ENCODE measurements around the gene ITGA2B. TPM values are rescaled to one million over a fixed set of nuclear protein-coding genes. Genes with fewer than 3 reads are reported as not detected.

Gene ITGA2B
- total RNA-seq, 1 donor from 2014 or later, result 0.86 TPM

GRCh38 chr17:44353672-44354331 is 35.6 kb downstream of the ITGA2B start:
- no peak for TF ChIP-seq CTCF (IDR thresholded peaks at IDR 0.05)
- no peak overlapping the region for H3K4me3 Mint-ChIP-seq (ENCODE audit: unreplicated experiment)
- H3K27me3 Mint-ChIP-seq (ENCODE audit: unreplicated experiment), result no peaks in the 10 kb centered on the region
- H3K27ac Mint-ChIP-seq (ENCODE audit: unreplicated experiment), result no peak overlapping the region
- DNase-seq (ENCODE audit: extremely low spot score, unreplicated experiment), result no peak
- H3K36me3 Mint-ChIP-seq (ENCODE audit: unreplicated experiment), result peaks cover 14% of the 10 kb centered on the region
- no peaks in the 10 kb centered on the region for H3K9me3 Mint-ChIP-seq (ENCODE audit: unreplicated experiment)
- no peaks in the 10 kb centered on the region for H3K4me1 Mint-ChIP-seq (ENCODE audit: unreplicated experiment)

GRCh38 chr17:44352828-44353671 is 36.4 kb downstream of the ITGA2B start:
- DNase-seq (ENCODE audit: extremely low spot score, unreplicated experiment), result no peak
- Mint-ChIP-seq H3K27ac (ENCODE audit: unreplicated experiment) (no peak overlapping the region), H3K27me3 (ENCODE audit: unreplicated experiment) (no peaks in the 10 kb centered on the region), H3K9me3 (ENCODE audit: unreplicated experiment) (no peaks in the 10 kb centered on the region), H3K4me1 (ENCODE audit: unreplicated experiment) (peaks cover 1% of the 10 kb centered on the region), H3K36me3 (ENCODE audit: unreplicated experiment) (peaks cover 14% of the 10 kb centered on the region), H3K4me3 (ENCODE audit: unreplicated experiment) (no peak overlapping the region)
- TF ChIP-seq CTCF (IDR thresholded peaks at IDR 0.05), result no peak

GRCh38 chr17:44351961-44352827 is 37.3 kb downstream of the ITGA2B start:
- Mint-ChIP-seq H3K27me3 (ENCODE audit: unreplicated experiment) (no peaks in the 10 kb centered on the region), H3K36me3 (ENCODE audit: unreplicated experiment) (peaks cover 14% of the 10 kb centered on the region), H3K4me1 (ENCODE audit: unreplicated experiment) (peaks cover 5% of the 10 kb centered on the region), H3K4me3 (ENCODE audit: unreplicated experiment) (no peak overlapping the region), H3K27ac (ENCODE audit: unreplicated experiment) (no peak overlapping the region), H3K9me3 (ENCODE audit: unreplicated experiment) (no peaks in the 10 kb centered on the region)
- no peak for DNase-seq (ENCODE audit: extremely low spot score, unreplicated experiment)
- no peak for TF ChIP-seq CTCF (IDR thresholded peaks at IDR 0.05)

- no peaks in the 10 kb centered on the region for H3K27me3 Mint-ChIP-seq (ENCODE audit: unreplicated experiment)
- no peak overlapping the region for H3K27ac Mint-ChIP-seq (ENCODE audit: unreplicated experiment)
- no peak for DNase-seq (ENCODE audit: extremely low spot score, unreplicated experiment)
- no peak overlapping the region for H3K4me3 Mint-ChIP-seq (ENCODE audit: unreplicated experiment)
- peaks cover 5% of the 10 kb centered on the region for H3K4me1 Mint-ChIP-seq (ENCODE audit: unreplicated experiment)
- H3K36me3 Mint-ChIP-seq (ENCODE audit: unreplicated experiment), result peaks cover 14% of the 10 kb centered on the region
- no peaks in the 10 kb centered on the region for H3K9me3 Mint-ChIP-seq (ENCODE audit: unreplicated experiment)
- TF ChIP-seq CTCF (IDR thresholded peaks at IDR 0.05), result no peak
Observed at GRCh38 chr17:44351464-44351863, 38.0 kb downstream of the ITGA2B start.
